Effector CD8-positive, alpha-beta T cell (primary cell): ENCODE results near the gene TEC.
A peak's percentile ranks its signal among the peaks of the same experiment; 100 is the strongest.

Experiments used
- DNase-seq: peaks from one replicate; lab custom pipeline; 2025; lab: John Stamatoyannopoulos, UW

The TEC gene

DNA sequence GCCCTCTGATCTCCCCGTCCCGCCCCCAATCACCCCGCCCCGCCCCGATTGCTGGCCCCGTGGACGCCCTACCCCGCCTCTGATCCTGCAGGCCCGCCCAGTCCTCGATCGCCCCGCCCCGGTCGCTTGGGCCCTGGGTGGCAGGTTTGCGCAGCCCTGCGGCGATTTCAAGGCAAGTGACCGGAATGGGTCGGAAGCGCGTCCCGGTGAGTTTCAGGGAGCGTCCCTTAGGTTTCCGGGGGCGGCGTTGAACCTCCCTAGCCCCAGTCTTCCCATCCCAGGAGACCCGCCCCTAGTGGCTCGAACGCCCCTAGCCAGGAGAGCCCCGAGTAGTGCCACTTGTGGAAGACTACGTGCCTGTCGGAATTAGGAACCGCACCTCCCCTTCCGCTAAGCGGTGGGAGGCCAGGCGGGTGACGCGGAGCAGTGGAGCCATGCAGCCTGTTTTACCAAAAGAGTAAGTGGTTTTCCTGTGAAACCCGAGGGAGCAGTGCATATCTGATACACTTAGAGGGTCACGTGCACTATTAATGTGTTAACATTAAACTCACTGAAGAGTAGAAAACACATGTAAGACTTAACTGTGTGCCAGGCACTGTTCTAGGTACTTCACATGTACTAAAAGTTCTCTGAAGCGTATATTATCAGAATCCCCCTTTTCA, 354 bp upstream of the TEC start:
- DNase-seq = peak; percentile 80

DNA sequence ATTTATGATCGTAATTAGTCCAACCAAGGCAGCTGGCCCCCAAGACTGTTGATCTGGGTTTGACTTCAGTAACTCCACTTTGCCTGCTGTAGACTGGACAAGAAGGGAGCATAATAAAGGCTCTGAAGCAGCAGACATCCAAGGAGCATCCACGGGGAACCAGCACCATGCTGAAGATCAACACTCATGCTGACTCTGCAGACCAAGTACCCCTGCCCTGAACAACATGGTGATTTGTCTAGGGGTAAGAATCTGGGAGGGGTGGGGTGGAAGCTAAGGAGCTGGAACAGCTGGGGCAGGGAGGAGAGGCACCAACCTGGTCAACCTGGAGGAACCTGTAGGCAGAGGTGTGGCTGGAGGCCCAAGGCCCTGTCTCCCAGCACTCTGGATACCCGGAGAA, 2.1 kb downstream of the TEC start:
- DNase-seq = no peak

DNA sequence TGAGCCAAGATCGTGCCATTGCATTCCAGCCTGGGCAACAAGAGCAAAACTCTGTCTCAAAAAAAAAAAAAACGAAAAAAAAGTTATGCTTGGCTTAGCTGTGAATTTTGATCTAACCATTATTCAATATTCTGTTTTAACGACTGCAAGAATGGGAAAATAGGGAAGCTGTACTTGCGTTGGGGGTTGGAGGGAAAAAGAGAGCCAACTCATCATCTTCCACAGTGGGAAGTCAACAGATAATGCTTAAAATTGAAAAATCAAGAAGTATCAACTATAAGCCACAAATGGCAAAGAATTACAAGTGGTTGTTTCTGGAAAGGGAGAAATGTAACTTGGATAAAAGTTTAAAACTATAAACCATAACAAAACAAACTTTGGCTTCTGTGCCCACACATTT, 2.9 kb downstream of the TEC start:
- DNase-seq = no peak

DNA sequence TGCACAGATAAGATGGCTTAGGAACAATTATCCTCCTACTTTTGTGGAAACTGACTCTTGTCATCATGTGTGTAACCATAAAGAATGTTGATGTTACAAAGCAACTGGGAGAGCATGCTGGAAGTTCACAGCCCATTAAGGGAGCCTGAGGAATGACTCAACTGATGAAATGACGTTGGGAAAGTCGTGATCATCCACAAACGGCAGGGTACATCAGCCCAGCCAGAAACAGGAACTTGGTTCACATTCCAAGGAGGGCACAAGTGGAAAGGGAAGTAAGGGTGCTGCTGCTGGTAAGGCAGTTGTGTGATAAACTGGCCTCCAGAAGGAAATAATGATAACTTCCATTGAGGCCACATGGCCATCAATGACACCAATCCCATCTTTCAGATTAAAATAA, 6.7 kb downstream of the TEC start:
- no peak for DNase-seq

DNA sequence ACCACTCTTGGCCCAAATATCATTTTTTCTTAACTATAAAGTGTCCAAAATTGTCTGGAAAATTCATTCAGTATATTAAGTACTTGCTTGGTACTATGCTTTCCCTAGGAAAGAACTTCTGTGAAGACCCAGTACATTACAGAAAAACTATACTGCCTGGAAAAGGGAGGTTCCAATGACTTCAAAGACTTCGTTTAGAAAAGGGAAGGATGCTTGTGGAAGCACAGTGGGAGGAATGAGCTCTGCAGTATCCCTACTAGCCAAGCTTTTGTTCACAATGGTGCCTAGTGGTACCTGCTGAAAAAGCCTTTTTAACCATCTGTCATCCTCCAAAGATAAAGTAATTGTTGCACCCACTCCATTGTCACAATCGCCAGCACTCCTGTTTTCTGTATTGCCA, 7.2 kb downstream of the TEC start:
- no peak for DNase-seq

DNA sequence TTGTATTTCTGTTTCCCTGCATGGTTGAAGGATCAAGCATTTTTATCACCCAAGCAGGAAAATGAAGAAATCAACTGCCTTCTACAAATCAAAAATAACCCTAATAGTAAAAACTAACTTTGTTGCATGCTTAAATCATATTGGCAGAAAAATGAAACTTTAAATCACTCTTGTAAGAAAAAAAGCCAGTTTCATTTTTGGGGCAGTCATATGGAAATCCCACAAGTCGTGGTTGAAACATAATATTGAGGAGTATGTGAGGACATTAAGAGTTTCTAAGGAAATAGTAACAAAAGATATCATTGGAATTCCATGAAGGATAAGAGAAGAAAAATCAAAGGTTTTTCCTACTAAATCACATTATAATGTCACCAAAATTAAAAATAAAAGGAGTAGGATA, 8.4 kb downstream of the TEC start:
- DNase-seq = no peak

DNA sequence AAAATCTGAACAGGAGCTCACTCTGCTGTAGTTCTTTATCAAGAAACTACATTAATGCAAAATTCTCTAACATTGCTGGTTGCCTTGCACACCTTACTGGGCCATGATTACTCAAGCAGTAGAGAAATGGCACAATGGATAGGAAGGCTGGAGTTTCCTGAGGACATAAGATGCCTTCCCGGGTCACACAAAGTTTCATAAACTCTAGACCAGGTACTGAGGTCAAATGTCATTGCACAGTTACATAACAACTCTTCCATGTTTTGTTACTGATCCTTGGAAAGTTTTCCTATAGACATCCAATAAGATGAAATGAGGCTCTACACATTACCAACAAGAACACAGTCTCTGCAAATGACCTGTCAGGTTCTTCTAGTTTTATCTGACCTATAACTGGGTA, 9.9 kb downstream of the TEC start:
- DNase-seq = no peak

DNA sequence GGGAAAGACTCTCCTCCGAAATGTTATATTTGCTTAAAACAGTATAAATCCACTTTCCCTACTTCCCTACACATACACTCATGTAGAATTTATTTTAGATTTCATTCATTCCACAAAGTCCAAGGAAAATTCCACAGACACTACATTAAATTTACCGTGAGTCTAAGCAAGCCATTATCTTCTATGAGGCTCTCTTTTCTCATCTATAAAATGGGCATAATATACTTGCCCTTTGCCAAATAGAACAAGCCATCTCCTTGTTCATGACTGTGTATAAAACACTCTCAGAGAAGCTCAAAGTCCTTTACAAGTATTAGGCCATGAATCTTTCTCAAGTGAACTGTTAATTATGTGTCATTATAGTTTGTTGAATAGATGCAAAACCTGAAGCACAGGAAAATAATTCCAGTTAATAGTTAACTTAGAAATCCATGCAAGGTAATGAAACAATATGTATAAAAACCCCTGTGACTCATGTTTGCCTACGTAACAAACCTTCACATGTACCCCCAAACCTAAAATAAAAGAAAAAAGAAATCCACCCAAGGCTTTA, 10.7 kb downstream of the TEC start:
- DNase-seq = no peak

DNA sequence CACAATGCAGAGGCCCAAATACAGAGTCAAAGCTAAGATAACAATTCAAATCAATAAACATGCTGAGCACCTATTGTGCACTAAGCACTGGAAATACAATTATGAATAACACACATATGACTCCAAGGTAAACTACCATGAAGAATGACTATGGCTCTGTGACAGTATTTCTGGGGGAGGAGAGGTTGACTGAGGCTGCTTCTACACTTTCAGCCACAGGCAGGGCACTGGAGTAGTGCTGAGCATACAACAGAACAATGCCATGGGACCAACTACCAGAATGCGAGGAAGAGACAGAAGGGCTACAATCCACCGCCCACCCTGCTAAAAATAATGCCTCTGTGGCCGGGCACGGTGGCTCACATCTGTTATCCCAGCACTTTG, 13.7 kb downstream of the TEC start:
- no peak for DNase-seq

DNA sequence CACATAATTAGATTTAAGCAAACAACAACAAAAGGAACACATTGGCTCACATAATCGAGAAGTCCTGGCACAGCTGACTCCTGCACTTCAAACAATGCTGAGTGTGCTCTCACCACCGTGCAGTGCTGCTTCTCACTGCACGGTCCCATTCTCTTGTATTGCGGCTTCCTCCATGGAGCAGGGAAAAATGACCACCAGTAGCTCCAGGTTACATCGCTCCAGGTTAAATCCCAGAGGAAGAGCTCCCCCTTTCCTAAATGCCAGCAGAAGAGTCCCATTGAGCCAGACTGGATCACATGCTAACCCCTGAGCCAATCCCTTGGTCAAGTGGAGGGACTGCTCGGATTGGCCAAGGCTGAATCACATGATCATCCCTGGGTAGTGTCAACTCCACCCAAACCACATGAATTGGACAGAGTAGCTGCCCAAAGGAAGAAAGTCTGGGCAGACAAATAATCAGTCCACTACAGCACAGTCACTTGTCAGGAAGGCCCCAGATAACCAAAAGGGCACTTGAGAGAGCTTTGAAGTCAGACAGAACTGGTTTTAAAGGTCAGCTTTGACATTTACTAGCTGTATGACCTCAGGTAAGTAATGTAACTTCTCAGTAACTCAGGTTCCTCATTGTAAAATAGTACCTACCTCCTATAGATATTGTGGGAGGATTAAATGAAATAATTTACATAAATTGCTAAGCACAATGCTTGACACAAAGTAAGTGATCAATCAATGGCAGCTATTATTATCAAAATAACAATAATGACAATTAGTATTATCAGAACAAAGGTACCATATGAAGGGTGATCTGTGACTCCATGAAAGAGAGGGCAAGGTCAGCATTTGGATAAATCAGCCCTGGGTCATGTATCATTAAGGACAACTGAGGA, 14.3 kb downstream of the TEC start:
- DNase-seq = no peak

DNA sequence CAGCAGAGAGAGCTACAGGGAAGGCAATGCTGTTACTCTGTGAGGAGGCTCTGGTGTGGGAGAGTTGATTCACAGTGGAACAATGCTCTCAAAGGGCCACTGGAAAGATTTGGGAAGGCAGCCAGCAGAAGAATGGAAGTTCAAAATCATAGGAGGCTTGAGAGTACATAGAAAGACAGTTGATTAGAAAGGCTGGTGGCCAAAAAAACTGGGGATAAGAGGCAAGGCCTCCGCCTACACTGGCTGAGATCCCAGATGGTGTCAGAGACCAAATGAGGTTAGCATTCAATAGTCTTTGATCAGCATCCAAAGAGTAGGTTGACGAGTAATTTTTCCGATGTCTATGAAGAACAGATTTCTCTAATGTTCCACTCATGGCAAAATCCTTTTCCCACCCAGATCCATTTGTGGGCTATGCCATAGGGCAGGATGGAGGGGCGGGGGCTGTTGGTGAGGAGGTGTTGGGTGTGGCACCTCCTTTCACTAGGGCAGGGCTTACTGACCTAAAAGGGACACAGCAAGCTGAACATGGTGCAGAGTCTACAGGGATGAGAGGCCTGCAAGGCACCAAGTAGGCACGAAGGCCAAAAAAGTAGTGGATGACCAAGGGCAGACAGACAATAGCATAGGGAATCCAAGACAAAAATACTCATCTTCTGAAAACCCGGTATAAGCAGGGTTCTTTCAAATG, 15.1 kb downstream of the TEC start:
- DNase-seq = no peak

DNA sequence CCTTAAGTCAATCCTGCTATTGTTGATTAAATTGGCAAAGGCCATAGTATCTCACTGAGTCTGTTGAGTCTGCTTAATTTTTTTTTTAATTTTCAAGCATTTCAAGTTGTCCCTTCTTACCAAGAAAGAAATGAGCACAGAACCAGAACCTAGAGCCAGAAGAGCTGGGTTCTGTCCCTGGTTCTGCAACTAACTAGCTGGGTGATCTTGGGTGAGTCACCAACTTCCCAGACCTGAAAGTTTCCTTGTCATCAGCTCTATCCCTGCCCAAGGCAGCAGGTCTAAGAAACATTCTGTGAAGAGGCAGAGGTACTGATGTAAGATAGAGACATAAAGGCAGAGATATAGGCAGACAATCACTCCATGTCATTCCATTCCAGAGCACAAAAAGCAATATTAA, 17.3 kb downstream of the TEC start:
- DNase-seq = no peak

DNA sequence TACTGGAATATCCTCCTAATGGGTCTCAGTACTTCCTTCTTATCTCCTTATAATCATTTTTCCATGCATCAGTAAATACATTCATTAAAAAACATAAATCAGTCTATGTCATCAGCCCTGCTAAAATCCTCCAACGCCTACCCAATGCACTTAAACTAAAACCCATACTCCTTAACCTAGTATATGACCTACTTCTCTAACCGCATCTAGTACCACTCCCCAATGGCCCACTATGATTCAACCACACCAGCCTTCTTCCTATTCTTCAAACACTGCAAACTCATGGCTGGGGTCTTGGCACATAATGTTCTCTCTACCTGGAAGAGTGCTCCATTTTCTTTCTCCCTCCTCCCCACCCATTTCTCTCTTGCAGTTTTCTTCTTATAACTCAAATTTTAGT, 18.7 kb downstream of the TEC start:
- no peak for DNase-seq

DNA sequence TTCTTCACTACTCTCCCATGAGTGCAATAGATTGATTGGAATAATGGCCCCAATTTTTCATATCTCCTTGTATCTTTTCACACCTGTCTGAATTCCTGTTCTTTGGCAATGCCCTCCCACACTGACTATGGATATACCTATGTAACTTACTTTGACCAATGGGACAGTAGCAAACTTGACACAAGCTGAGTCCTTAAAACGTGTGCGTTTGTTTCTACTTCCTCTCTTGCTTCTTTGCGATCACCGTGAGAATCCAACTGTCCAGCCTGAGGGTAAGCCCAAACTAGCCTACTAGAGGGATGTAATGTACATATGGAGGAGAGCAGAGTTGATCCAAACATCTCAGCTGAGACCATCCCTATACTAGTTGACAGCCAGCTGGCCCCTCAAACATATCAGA, 19.3 kb downstream of the TEC start:
- DNase-seq = no peak

DNA sequence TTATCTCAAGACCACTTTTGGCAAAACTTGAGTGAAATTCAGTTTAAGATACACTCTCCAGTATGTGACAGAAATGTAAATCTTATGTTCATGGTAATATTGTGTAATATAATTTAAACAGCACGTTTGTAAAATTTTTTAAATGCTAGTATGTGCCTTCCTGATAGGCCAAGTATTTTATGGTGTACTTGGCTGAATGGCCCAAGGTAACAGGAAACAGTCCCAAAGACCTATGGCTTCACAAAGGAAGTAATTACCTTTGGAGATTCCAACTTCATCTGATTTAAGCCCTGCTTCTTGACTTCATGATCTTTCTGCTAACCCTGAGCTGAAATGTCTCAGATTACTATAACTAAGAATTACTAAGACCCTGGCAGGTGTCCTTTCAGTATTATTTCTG, 20.3 kb downstream of the TEC start:
- DNase-seq = no peak

DNA sequence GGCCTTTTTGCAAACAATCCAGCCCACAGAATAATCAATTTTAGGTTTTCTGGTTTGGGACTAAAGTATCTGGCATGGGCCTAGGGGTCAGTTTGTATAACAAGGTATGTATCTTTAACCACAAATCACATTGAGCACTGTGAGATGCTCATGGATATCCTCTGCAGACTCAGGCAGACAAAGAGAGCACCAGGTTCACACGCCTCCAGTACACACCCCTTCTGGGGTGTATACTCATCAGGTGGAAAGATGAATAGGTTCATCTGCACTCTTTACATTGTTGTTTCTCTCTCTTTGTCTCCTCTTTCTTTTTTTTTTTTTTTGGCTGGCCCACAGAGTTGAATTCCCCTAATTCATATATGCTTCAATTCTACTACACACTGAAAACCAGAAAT, 21.1 kb downstream of the TEC start:
- DNase-seq = no peak

DNA sequence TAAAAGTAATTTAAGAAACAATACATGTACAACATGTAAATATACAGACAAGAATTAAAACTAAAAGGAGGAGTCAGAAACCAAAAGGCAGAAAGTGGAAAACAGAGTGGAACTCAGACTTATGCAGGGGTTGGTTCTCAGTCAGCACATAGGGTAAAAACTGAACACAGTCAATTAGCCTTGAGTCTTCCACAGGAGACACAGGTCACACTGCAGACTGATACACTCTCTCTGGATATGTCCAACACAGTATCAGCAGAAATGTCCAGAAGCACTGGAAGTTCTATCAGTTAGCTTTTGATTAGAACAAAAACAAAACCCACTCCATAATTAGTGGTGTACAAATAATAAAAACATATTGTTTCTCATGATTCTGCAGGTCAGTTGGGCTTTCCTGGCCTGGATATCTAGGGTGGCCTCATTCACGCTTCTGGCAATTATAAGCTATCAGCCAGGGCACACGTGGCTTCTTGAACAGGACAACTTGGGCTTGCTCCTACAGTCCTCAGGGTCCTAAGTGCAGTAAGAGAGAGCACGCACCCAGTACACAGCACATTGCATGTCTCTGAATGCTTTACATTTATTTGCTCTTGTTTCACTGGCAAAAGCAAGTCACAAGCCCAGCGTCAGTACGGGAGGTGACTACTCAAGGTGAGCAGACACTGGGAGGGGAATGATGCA, 21.6 kb downstream of the TEC start:
- no peak for DNase-seq

DNA sequence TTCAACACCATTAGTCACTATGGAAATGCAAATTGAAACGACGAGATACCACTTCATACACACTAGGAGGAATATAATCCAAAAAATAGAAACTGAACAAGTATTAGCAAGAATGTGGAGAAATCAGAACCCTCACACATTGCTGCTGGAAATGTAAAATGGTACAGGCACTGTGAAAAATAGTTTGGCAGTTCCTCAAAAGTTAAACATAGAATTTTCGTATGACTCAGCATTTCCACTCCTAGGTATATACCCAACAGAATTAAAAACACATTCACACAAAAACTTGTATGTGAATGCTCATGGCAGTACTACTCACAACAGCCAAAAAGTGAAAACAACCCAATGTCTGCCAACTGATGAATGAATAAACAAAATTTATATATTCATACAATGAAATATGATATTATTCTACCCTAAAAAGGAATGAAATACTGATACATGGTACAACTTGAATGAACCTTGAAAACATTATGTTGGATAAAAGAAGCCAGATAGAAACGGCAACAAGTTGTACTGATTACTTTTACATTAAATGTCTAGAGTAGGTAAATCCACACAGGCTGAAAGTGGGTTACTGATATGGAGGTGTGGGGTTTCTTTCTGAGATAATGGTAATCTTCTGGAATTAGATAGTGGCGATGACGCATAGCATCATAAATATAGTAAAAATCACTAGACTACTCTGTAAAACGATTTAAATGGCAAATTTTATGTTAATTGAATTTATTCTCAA, 22.3 kb downstream of the TEC start:
- DNase-seq = no peak

DNA sequence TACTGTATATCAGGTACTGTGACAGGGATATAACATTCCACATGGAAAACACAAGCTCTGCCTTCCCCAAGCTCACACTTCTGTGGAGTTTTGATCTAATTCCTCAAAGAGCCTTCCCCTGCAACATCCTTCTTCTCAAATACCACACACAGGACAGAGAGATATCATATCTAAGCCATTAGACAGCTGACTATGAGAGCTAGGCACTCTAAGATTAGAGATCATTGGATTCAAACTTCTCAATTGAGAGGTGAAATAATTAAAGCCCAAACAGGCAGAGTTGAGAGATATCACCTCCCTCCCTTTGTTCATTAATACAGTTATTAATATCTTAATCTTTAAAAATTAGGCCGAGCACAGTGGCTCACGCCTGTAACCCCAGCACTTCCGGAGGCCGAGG, 25.0 kb downstream of the TEC start:
- no peak for DNase-seq

DNA sequence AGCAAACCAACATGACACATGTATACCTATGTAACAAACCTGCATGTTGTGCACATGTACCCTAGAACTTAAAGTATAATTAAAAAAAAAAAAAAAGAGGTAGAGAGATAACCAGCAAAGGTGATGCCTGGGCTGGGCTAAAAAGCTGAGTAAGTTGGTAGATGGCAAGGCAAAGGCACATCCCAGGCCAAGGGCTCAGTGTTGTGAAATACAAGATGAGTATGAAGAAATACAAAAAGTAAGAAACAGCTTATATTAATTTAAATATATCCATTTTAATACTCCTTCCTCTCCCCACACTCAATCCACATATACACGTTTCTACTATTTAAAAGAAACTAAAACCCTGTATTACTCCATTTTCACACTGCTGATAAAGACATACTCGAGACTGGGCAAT, 25.8 kb downstream of the TEC start:
- DNase-seq = no peak

DNA sequence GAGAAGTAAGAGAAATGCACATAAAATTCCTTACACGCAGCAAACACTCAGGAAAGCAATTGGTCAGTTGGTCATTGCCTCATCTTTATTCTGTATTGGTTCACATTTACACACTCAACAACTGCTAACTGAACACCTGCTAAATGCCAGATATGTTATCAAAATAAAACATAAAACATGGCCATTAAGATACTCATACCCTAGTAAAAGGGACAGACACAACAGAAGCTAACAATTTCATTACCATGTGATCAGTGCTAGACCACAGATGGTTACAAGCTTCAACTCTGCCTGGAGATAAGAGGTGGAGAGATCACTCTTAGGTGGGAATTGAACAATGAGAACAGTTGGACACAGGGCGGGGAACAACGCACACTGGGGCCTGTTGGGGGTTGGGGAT, 26.2 kb downstream of the TEC start:
- no peak for DNase-seq
